SW480 (cell line): ENCODE data around the gene ERFE.
A peak's percentile ranks its signal among the peaks of the same experiment; 100 is the strongest.
"Not testable (repeated sequence)": the region's sequence is repeated elsewhere in the genome, so short reads cannot be mapped to it uniquely, and the experiment has no call there.

Experiments used
- DNase-seq: peaks from one replicate; pipeline ENCODE4 v3.0.0-alpha.2; 2016; ENCODE audit warnings: low spot score

Gene ERFE

GRCh38 chr2:238169048-238169707 lies 10.4 kb downstream of the ERFE start:
- no peak for DNase-seq

GRCh38 chr2:238169708-238170251 lies 11.0 kb downstream of the ERFE start:
- DNase-seq = no peak

GRCh38 chr2:238170386-238171071 lies 11.8 kb downstream of the ERFE start:
- no peak for DNase-seq

- not testable (repeated sequence) for DNase-seq
These were observed 12.3 kb downstream of the ERFE start for GRCh38 chr2:238171072-238171431.

GRCh38 chr2:238171575-238172187 lies 12.9 kb downstream of the ERFE start:
- no peak for DNase-seq

GRCh38 chr2:238172439-238172838 lies 13.7 kb downstream of the ERFE start:
- DNase-seq = no peak

GRCh38 chr2:238173692-238174091 lies 14.9 kb downstream of the ERFE start:
- DNase-seq = no peak

- no peak for DNase-seq
These were observed 15.5 kb downstream of the ERFE start for GRCh38 chr2:238174291-238174690.

- DNase-seq = no peak
These were observed 15.9 kb downstream of the ERFE start for GRCh38 chr2:238174701-238175100.

- DNase-seq = no peak
These were observed 17.8 kb downstream of the ERFE start for GRCh38 chr2:238176613-238177012.

GRCh38 chr2:238180554-238180953 lies 21.8 kb downstream of the ERFE start:
- DNase-seq = no peak

GRCh38 chr2:238182362-238182761 lies 23.6 kb downstream of the ERFE start:
- DNase-seq = no peak

GRCh38 chr2:238183821-238184220 lies 25.1 kb downstream of the ERFE start:
- no peak for DNase-seq

- DNase-seq = no peak
These were observed 29.1 kb downstream of the ERFE start for GRCh38 chr2:238187618-238188548.

GRCh38 chr2:238190445-238190844 lies 31.7 kb downstream of the ERFE start:
- DNase-seq = no peak

GRCh38 chr2:238202326-238203093 lies 43.7 kb downstream of the ERFE start:
- no peak for DNase-seq

- peak; percentile 74 for DNase-seq
These were observed 44.6 kb downstream of the ERFE start, which contains the start of gene ILKAP for GRCh38 chr2:238203094-238203972. TSS of gene ILKAP (minus strand) at chr2:238203695. CDS start at chr2:238203553, 142 bp downstream.

- no peak for DNase-seq
These were observed 45.4 kb downstream of the ERFE start for GRCh38 chr2:238203973-238204683.

- no peak for DNase-seq
These were observed 48.2 kb downstream of the ERFE start for GRCh38 chr2:238207006-238207405.
